Psoas muscle (tissue), 8 donors: ENCODE data around the gene GABRR2. TPM values are rescaled to one million over a fixed set of nuclear protein-coding genes. Genes with fewer than 3 reads are reported as not detected.

Experiments
- ATAC-seq, 4 donors: fragments of 200-7000 bp; cut with Tn5 transposase; one replicate each; pipeline ENCODE4 v1.9.1; 2020; ENCODE audit warnings: moderate library complexity in 3 of 4, mild to moderate bottlenecking in 2 of 4
- DNase-seq, 2 donors: peaks; one replicate each; pipeline ENCODE4 v3.0.0-alpha.2; 2020
- H3K27ac ChIP-seq: fragments of 200-600 bp; one replicate; pipeline ENCODE4 v1.8.0; 2022
- H3K27me3 ChIP-seq, 3 donors: fragments of 200-600 bp in 1 of 3; one replicate each; pipeline versions ENCODE4 v1.6.1 to v1.8.0; 2013 to 2022; ENCODE audit warnings: low read length in 2 of 3, mild to moderate bottlenecking in 2 of 3, moderate library complexity in 1 of 3; ENCODE audit not compliant: insufficient read depth in 3 of 3
- H3K36me3 ChIP-seq, 2 donors: fragments of 200-600 bp in 1 of 2; one replicate each; pipeline versions ENCODE4 v1.6.1 to v1.8.0; 2013 to 2022; ENCODE audit warnings: low read depth in 1 of 2, mild to moderate bottlenecking in 1 of 2, moderate library complexity in 1 of 2; ENCODE audit not compliant: insufficient read depth in 1 of 2
- H3K4me1 ChIP-seq: fragments of 200-600 bp; one replicate; pipeline ENCODE4 v1.8.0; 2022
- H3K4me3 ChIP-seq: fragments of 200-600 bp; one replicate; pipeline ENCODE4 v1.8.0; 2022; ENCODE audit warnings: mild to moderate bottlenecking
- H3K9me3 ChIP-seq: fragments of 200-600 bp; one replicate; pipeline ENCODE4 v1.8.0; 2022
- CTCF ChIP-seq: fragments of 200-600 bp; IDR thresholded peaks from one replicate; pipeline ENCODE4 v1.8.0; 2022; ENCODE audit warnings: antibody characterized with exemption
- WGBS, 3 donors: extraction: QIAGEN DNeasy Blood & Tissue Kit; methylation state at CpG; one replicate each; pipeline versions ENCODE4 v1.1.6 to v1.1.7; 2013; 5-methylcytosine and 5-hydroxymethylcytosine counted together
- intact Hi-C, 2 donors: fragments of 100-400 bp; cut with DNase I; formaldehyde crosslinking; loops; one replicate each; pipeline versions ENCODE4 v1.11.0 to v1.14.2; 2022
- polyA plus RNA-seq, 3 donors: library from polyadenylated mRNA; stranded (reverse); fragments of 200-250 nt; gene quantifications; one replicate each; pipeline ENCODE4 v1.2.3, GENCODE V29; 2013
- total RNA-seq, 4 donors: library from RNA; stranded (reverse); fragmentation: NEBNext Ultra II Directional in 2 of 4; extraction: Animal tissue kit (Norgen Biotek cat#: 25700) in 2 of 4; gene quantifications; one replicate each; pipeline versions ENCODE4 v1.2.1 to v1.2.4, GENCODE V29; 2021 to 2023
- donor health status: healthy with polysubstance abuse.
- donor health status: DM: no; HTN: no; CAD: no; lungs with moderate emphysema.
- donor health status: Bipolar disorder and iron deficiency.
- donor health status: healthy.
- donor health status: DM: yes; HTN: yes; CAD: no.
- donor health status: DM: no; HTN: no; CAD: no.
- donor health status: DM: no; HTN: no; CAD: no.
- donor health status: DM: yes; HTN: yes; CAD: no.

GABRR2 gene
- total and polyA plus RNA-seq, 7 donors: 0.34 to 4.3 (median 0.71) TPM

GRCh38 chr6:89215391-89215790 is 99.7 kb downstream of the GABRR2 start:
- no peaks in the 10 kb centered on the region for H3K36me3 ChIP-seq
- no peak for TF ChIP-seq CTCF
- H3K27me3 ChIP-seq: no peaks in the 10 kb centered on the region
- DNase-seq: no peak
- intact Hi-C loops: no loop called here
- no peak overlapping the region for H3K4me3 ChIP-seq
- no peaks in the 10 kb centered on the region for H3K9me3 ChIP-seq
- no peak for ATAC-seq
- no peak overlapping the region for H3K27ac ChIP-seq
- peaks cover 6% of the 10 kb centered on the region for H3K4me1 ChIP-seq

- no peaks in the 10 kb centered on the region for H3K9me3 ChIP-seq
- H3K4me1 ChIP-seq: peaks cover 6% of the 10 kb centered on the region
- intact Hi-C loops: no loop called here
- H3K4me3 ChIP-seq: no peak overlapping the region
- no peak for TF ChIP-seq CTCF
- no peaks in the 10 kb centered on the region for H3K36me3 ChIP-seq
- DNase-seq (no peak), ATAC-seq (no peak)
- H3K27me3 ChIP-seq: no peaks in the 10 kb centered on the region
- H3K27ac ChIP-seq: no peak overlapping the region
Observed at GRCh38 chr6:89214197-89214596, 100.9 kb downstream of the GABRR2 start.

- H3K27ac ChIP-seq: no peak overlapping the region
- WGBS, 3 donors: 65 to 70% (median 68%) methylated on average over 5 of the region's 5 CpGs
Observed at GRCh38 chr6:89212472-89212871, 102.6 kb downstream of the GABRR2 start.

GRCh38 chr6:89209457-89209856 is 105.6 kb downstream of the GABRR2 start:
- no peak for TF ChIP-seq CTCF
- Histone ChIP-seq H3K27me3 (no peaks in the 10 kb centered on the region), H3K36me3 (no peaks in the 10 kb centered on the region), H3K9me3 (no peaks in the 10 kb centered on the region), H3K4me3 (no peak overlapping the region), H3K27ac (no peak overlapping the region), H3K4me1 (peaks cover 1% of the 10 kb centered on the region)
- ATAC-seq (peak; percentile 47 to 92 (median 64)), DNase-seq (no peak)
- intact Hi-C loops: no loop called here
- WGBS, 3 donors: 61 to 67% (median 63%) methylated on average over 6 of the region's 6 CpGs

More at GRCh38 chr6:89212472-89212871, 102.6 kb downstream of the GABRR2 start:
- DNase-seq: no peak
- no peak for ATAC-seq
- H3K4me3 ChIP-seq: no peak overlapping the region
- no peaks in the 10 kb centered on the region for H3K9me3 ChIP-seq
- intact Hi-C loops: no loop called here
- H3K36me3 ChIP-seq: no peaks in the 10 kb centered on the region
- TF ChIP-seq CTCF: no peak
- H3K4me1 ChIP-seq: peaks cover 4% of the 10 kb centered on the region
- no peaks in the 10 kb centered on the region for H3K27me3 ChIP-seq

GRCh38 chr6:89208551-89208950 is 106.5 kb downstream of the GABRR2 start:
- WGBS, 3 donors: 61 to 73% (median 70%) methylated on average over 4 of the region's 4 CpGs
- Histone ChIP-seq H3K27ac (no peak overlapping the region), H3K4me3 (no peak overlapping the region), H3K4me1 (peaks cover 3% of the 10 kb centered on the region), H3K36me3 (no peaks in the 10 kb centered on the region), H3K9me3 (no peaks in the 10 kb centered on the region), H3K27me3 (no peaks in the 10 kb centered on the region)
- ATAC-seq (no peak), DNase-seq (no peak)
- TF ChIP-seq CTCF: no peak
- intact Hi-C loops: no loop called here

Other genes with a start within 250 kb of the GABRR2 start
- gene PNRC1, start 234.5 kb downstream of the GABRR2 start, total RNA-seq: 100 to 1,000 TPM; 236 to 552 (median 436) TPM
- gene PNRC1, start 234.5 kb downstream of the GABRR2 start, polyA plus RNA-seq: 100 to 1,000 TPM in 2 of 3 donors, 10 to 100 TPM in 1; 74.3 to 285 (median 156) TPM
- gene SRSF12, start 197.2 kb downstream of the GABRR2 start, total RNA-seq: under 1 TPM; 0.21 to 0.71 (median 0.24) TPM
- under 1 TPM; 0.09 to 0.29 (median 0.13) TPM for gene SRSF12, start 197.2 kb downstream of the GABRR2 start, polyA plus RNA-seq
- gene PM20D2, start 169.2 kb downstream of the GABRR2 start, total RNA-seq: 10 to 100 TPM; 13.1 to 56.2 (median 25.0) TPM
- gene PM20D2, start 169.2 kb downstream of the GABRR2 start, polyA plus RNA-seq: 10 to 100 TPM in 1 of 3 donors, 1 to 10 TPM in 2; 2.7 to 24.2 (median 7.0) TPM
- under 1 TPM in 2 of 4 donors, not detected in 2; 0.15 TPM for gene GABRR1, start 97.9 kb downstream of the GABRR2 start, total RNA-seq
- under 1 TPM in 2 of 3 donors, not detected in 1; 0.04 to 0.05 TPM for gene GABRR1, start 97.9 kb downstream of the GABRR2 start, polyA plus RNA-seq
- gene UBE2J1, start 37.4 kb upstream of the GABRR2 start, total RNA-seq: 10 to 100 TPM; 11.5 to 21.6 (median 17.4) TPM
- 10 to 100 TPM; 10.0 to 20.7 (median 12.9) TPM for gene UBE2J1, start 37.4 kb upstream of the GABRR2 start, polyA plus RNA-seq
- gene RRAGD, start 97.0 kb upstream of the GABRR2 start, total RNA-seq: 100 to 1,000 TPM; 105 to 148 (median 125) TPM
- 100 to 1,000 TPM in 1 of 3 donors, 10 to 100 TPM in 2; 34.8 to 163 (median 70.8) TPM for gene RRAGD, start 97.0 kb upstream of the GABRR2 start, polyA plus RNA-seq
- gene ANKRD6, start 117.9 kb upstream of the GABRR2 start, total RNA-seq: 1 to 10 TPM; 2.4 to 9.0 (median 4.6) TPM
- gene ANKRD6, start 117.9 kb upstream of the GABRR2 start, polyA plus RNA-seq: 1 to 10 TPM; 1.2 to 2.3 (median 1.8) TPM